CD8-positive, alpha-beta memory T cell (primary cell): ENCODE data around the gene KDM5A. TPM values are rescaled to one million over a fixed set of nuclear protein-coding genes. Genes with fewer than 3 reads are reported as not detected.

ENCODE experiments used
- CTCF ChIA-PET: fragments of 350-600 bp; sonication (Branson Sonifier 250); formaldehyde crosslinking; loops from one replicate; lab custom pipeline; 2021; ENCODE audit warnings: antibody characterized with exemption; lab: Charles Lee
- POLR2A ChIA-PET: fragments of 350-600 bp; sonication (Branson Sonifier 250); formaldehyde crosslinking; loops from one replicate; lab custom pipeline; 2021; ENCODE audit warnings: antibody characterized with exemption; lab: Charles Lee
- DNase-seq, 5 donors: peaks; one replicate each; pipeline versions ENCODE4 v3.0.0 to v3.0.0-alpha.2; 2020 to 2022; ENCODE audit warnings: mixed read lengths in 1 of 5
- H3K27ac ChIP-seq: one replicate; pipeline ENCODE4 v1.7.0; 2013; ENCODE audit warnings: low read depth, mild to moderate bottlenecking, low read length, moderate library complexity
- H3K27me3 ChIP-seq: 2 replicates; pipeline ENCODE4 v1.7.0; 2013; ENCODE audit warnings: low read length, mild to moderate bottlenecking; ENCODE audit not compliant: insufficient read depth, poor library complexity, severe bottlenecking
- H3K36me3 ChIP-seq: 2 replicates; pipeline ENCODE4 v1.7.0; 2013; ENCODE audit warnings: mild to moderate bottlenecking, low read length, moderate library complexity; ENCODE audit not compliant: insufficient read depth
- H3K4me1 ChIP-seq: 2 replicates; pipeline ENCODE4 v1.7.0; 2013; ENCODE audit warnings: mild to moderate bottlenecking, low read length, moderate library complexity; ENCODE audit not compliant: insufficient read depth
- H3K4me3 ChIP-seq: 2 replicates; pipeline ENCODE4 v1.7.0; 2013; ENCODE audit warnings: mild to moderate bottlenecking, low read length
- H3K9me3 ChIP-seq: 2 replicates; pipeline ENCODE4 v1.7.0; 2013; ENCODE audit warnings: mild to moderate bottlenecking, low read length
- H3K27ac Mint-ChIP-seq, 8 donors: one replicate each; pipeline ENCODE4 v1.8.0; 2020 to 2021; ENCODE audit warnings: mixed read lengths in 8 of 8, mild to moderate bottlenecking in 6 of 8, inconsistent platforms in 3 of 8, moderate library complexity in 3 of 8
- H3K27me3 Mint-ChIP-seq, 2 donors: one replicate each; pipeline ENCODE4 v1.8.0; 2020 to 2021; ENCODE audit warnings: mixed read lengths in 2 of 2, mild to moderate bottlenecking in 1 of 2, moderate library complexity in 1 of 2
- H3K36me3 Mint-ChIP-seq, 3 donors: one replicate each; pipeline ENCODE4 v1.8.0; 2020 to 2021; ENCODE audit warnings: mixed read lengths in 3 of 3, inconsistent platforms in 1 of 3, mild to moderate bottlenecking in 1 of 3
- H3K4me1 Mint-ChIP-seq, 3 donors: one replicate each; pipeline ENCODE4 v1.8.0; 2020 to 2021; ENCODE audit warnings: mixed read lengths in 3 of 3, inconsistent platforms in 1 of 3, mild to moderate bottlenecking in 1 of 3
- H3K4me3 Mint-ChIP-seq, 7 donors: one replicate each; pipeline ENCODE4 v1.8.0; 2020 to 2021; ENCODE audit warnings: mixed read lengths in 7 of 7, mild to moderate bottlenecking in 6 of 7, moderate library complexity in 4 of 7, inconsistent platforms in 2 of 7
- H3K9me3 Mint-ChIP-seq, 5 donors: one replicate each; pipeline ENCODE4 v1.8.0; 2020 to 2022; ENCODE audit warnings: mixed read lengths in 5 of 5, mild to moderate bottlenecking in 3 of 5, moderate library complexity in 2 of 5, inconsistent platforms in 1 of 5
- polyA plus RNA-seq: library from polyadenylated mRNA; unstranded; fragments of 300-500 nt; fragmentation: Illumina TruSeq; gene quantifications from one replicate; pipeline ENCODE4 v1.2.3, GENCODE V29; 2021
- total RNA-seq, 2 experiments: library from RNA; stranded (reverse); gene quantifications; one replicate each; pipeline ENCODE4 v1.2.3, GENCODE V29; 2021

KDM5A gene
- total and polyA plus RNA-seq, 3 experiments from 2014 or later = 71.8 to 76.6 (median 75.6) TPM

DNA sequence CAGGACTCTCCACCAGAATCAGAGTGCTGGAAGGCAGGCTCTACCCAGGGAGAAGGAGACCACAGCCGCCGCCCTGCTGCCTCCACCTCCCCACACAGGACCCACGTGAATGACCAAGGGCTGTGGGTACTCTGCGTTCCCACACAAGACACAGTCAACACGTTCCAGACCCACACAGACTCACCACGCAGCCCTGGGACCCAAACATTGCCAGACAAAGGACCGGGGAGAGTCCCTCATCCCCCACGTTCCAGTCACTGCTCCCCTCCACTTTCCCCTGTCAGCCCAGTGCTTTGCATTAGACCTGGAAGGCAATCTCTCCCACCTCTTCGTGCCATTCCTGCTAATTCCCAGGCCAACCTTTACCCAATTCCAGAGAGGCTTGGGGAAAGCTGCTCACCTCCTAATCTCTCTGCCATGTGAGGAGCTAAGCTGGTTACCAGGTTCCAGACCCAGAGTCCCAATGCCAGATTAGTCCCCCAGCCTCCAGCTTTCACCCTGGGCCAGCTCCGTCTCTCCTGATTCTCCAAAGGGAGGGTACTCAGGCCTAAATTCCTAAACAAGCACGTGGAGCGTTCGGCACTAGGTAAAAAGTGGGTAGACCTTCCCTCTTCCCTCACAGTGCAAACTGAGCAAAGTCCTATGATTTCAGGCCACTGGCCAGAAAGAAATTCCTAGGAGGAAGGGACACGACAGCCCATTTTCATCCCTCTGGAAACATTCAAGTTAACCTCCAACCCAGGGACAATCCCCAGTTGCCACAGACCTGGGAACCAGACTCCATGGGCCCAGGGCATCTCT lies 131.4 kb downstream of the KDM5A start:
- H3K36me3 ChIP-seq = no peaks in the 10 kb centered on the region
- no peaks in the 10 kb centered on the region for H3K9me3 Mint-ChIP-seq
- no peaks in the 10 kb centered on the region for H3K4me1 ChIP-seq
- DNase-seq = no peak
- ChIA-PET POLR2A (no interaction called here), CTCF (no interaction called here)
- no peak overlapping the region for H3K4me3 ChIP-seq
- H3K27ac ChIP-seq = no peak overlapping the region
- peak overlapping the region in 1 of 8 donors; percentile 39 for H3K27ac Mint-ChIP-seq
- peaks cover 27 to 48% of the 10 kb centered on the region in 2 donors for H3K27me3 Mint-ChIP-seq
- no peak overlapping the region for H3K4me3 Mint-ChIP-seq
- no peaks in the 10 kb centered on the region for H3K9me3 ChIP-seq
- no peaks in the 10 kb centered on the region for H3K4me1 Mint-ChIP-seq
- H3K27me3 ChIP-seq = peaks cover 5% of the 10 kb centered on the region
- peaks cover 0 to 9% (median 3%) of the 10 kb centered on the region in 3 donors for H3K36me3 Mint-ChIP-seq

DNA sequence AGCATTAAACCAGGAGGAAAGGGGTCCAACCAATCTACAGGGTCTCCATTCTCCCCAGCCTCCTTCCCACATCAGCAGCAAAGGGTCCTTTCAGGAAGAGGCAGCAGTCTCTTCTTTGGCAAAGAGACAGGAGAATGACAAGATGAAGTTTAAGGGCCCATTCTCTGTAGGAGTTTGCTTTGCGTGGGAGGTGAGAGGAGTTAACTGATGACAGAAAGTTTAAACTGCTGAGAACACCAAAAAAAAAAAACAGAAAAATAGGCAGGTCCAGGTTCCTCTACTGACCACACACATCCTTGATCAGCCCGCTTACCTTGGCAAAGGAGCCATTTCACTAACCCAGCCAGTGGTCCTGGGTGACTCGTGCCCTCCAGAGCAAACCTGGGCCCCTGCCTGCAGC lies 132.2 kb downstream of the KDM5A start:
- H3K4me3 ChIP-seq = no peak overlapping the region
- no peak overlapping the region for H3K27ac ChIP-seq
- H3K4me3 Mint-ChIP-seq = no peak overlapping the region
- no peaks in the 10 kb centered on the region for H3K4me1 Mint-ChIP-seq
- H3K36me3 ChIP-seq = no peaks in the 10 kb centered on the region
- no peak for DNase-seq
- H3K9me3 ChIP-seq = no peaks in the 10 kb centered on the region
- POLR2A ChIA-PET = no interaction called here
- peaks cover 5% of the 10 kb centered on the region for H3K27me3 ChIP-seq
- CTCF ChIA-PET = no interaction called here
- no peaks in the 10 kb centered on the region for H3K9me3 Mint-ChIP-seq
- peaks cover 27 to 54% of the 10 kb centered on the region in 2 donors for H3K27me3 Mint-ChIP-seq
- H3K4me1 ChIP-seq = no peaks in the 10 kb centered on the region
- no peak overlapping the region for H3K27ac Mint-ChIP-seq
- H3K36me3 Mint-ChIP-seq = peaks cover 0 to 9% (median 3%) of the 10 kb centered on the region in 3 donors

DNA sequence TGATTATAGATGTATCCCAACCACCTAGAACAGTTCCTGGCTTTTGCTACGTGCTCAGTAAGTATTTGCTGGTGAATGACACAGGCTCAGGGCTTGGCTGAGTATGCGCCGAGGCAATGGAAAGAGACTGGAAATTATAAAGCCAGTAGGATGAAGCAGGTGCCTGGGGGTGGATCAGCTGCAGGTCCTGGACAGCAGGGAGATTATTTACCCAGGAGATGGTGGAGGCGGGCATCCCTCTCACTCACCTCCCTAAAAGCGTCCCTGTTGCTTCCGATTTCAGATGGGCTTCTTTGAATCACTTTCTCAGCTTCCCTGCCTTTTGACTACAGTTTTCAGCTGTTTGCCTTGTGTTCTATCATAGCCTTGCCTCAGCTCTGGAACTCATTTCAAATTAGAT lies 132.9 kb downstream of the KDM5A start:
- Histone ChIP-seq H3K4me1 (no peaks in the 10 kb centered on the region), H3K27me3 (peaks cover 5% of the 10 kb centered on the region), H3K9me3 (no peaks in the 10 kb centered on the region), H3K36me3 (no peaks in the 10 kb centered on the region), H3K4me3 (no peak overlapping the region), H3K27ac (no peak overlapping the region)
- Mint-ChIP-seq H3K9me3 (no peaks in the 10 kb centered on the region), H3K27me3 (peaks cover 27 to 55% of the 10 kb centered on the region in 2 donors), H3K36me3 (peaks cover 0 to 9% (median 3%) of the 10 kb centered on the region in 3 donors), H3K4me1 (no peaks in the 10 kb centered on the region), H3K4me3 (no peak overlapping the region), H3K27ac (no peak overlapping the region)
- no peak for DNase-seq
- ChIA-PET POLR2A (no interaction called here), CTCF (interaction anchor here (0.8 kb wide), 1 partner anchor 14 kb away, joined by 3 read pairs; no protein-coding TSS in a partner anchor)

DNA sequence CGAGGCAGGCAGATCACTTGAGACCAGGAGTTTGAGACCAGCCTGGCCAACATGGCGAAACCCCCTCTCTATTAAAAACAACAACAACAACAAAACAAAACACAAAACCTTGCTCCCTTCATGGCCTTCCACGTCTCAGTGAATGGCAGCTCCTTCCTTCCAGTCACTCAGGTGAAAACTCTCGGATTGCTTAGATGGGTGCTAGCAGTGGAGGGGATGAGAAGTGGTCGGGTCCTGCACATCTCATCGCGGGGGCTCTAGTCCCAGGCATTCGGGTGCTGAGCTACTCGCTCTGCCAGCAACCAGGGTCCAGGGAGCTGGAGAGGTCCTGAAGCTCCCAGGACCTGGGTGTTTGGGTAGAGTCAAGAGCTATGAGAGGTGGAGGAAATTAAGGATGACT lies 134.2 kb downstream of the KDM5A start:
- Histone ChIP-seq H3K9me3 (no peaks in the 10 kb centered on the region), H3K27ac (no peak overlapping the region), H3K4me1 (no peaks in the 10 kb centered on the region), H3K4me3 (no peak overlapping the region), H3K36me3 (no peaks in the 10 kb centered on the region), H3K27me3 (peaks cover 5% of the 10 kb centered on the region)
- Mint-ChIP-seq H3K27me3 (peaks cover 25 to 57% of the 10 kb centered on the region in 2 donors), H3K36me3 (peaks cover 0 to 9% (median 3%) of the 10 kb centered on the region in 3 donors), H3K4me1 (no peaks in the 10 kb centered on the region), H3K27ac (no peak overlapping the region), H3K9me3 (peaks cover 0 to 2% (median 0%) of the 10 kb centered on the region in 5 donors), H3K4me3 (no peak overlapping the region)
- DNase-seq = no peak
- ChIA-PET POLR2A (no interaction called here), CTCF (no interaction called here)

DNA sequence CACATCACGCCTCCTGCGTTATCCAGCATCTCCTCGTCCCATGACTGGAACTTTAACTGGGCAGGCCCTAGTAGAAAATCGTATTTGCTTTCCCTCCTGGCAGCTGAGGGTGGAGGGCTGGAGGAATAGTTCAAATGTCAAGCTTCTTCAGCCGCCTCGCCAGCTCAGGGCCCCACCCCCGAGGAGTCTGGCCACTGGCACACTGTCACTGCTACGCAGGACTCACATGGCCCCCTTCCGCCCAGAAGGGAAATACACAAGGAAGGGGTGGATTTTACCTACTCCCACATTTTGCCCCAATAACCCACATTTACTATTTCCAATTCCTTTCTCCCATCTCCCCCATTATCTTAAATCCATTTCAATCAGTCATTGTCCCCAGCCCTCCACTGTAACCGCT lies 135.1 kb downstream of the KDM5A start:
- no peaks in the 10 kb centered on the region for H3K4me1 ChIP-seq
- no peak overlapping the region for H3K27ac ChIP-seq
- H3K4me3 ChIP-seq = no peak overlapping the region
- ChIA-PET POLR2A (no interaction called here), CTCF (no interaction called here)
- Mint-ChIP-seq H3K27me3 (peaks cover 22 to 59% of the 10 kb centered on the region in 2 donors), H3K9me3 (peaks cover 0 to 2% (median 0%) of the 10 kb centered on the region in 5 donors), H3K36me3 (peaks cover 0 to 9% (median 3%) of the 10 kb centered on the region in 3 donors), H3K4me1 (no peaks in the 10 kb centered on the region), H3K27ac (no peak overlapping the region), H3K4me3 (no peak overlapping the region)
- H3K27me3 ChIP-seq = peaks cover 5% of the 10 kb centered on the region
- DNase-seq = no peak
- no peaks in the 10 kb centered on the region for H3K9me3 ChIP-seq
- no peaks in the 10 kb centered on the region for H3K36me3 ChIP-seq

DNA sequence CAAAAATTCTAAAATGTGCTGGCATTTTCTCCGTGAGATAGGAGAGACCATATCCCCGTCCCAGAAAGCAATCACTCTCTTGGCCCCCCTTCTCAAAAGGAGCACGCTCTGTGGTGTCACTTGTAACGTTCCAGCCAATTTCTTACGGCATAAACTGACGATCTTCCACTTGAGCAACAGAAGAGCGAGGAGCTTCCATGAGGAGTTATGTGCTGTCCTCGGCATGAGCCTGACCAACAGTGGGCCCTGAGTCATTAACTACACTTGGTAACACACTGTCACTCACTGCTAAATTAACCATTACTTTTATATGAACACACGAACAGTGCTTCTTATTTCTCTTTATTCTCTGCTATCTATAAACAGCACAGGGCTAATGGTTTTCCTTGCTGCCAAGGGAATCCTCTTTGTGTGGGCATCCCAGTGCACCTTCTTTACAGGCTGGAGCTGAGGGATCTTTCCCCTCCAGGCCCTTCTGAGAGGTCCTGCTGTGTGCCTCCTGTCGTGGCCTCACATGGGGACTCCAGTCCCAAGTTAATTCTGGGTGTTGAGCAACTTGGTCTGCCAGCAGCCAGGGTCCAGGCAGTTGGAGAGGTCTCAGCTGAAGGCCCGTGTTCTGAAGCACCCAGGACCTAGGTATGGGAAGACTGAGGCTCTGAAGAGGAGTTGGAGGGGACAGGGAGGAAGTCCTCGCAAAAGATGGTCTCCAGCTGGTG lies 135.8 kb downstream of the KDM5A start:
- POLR2A ChIA-PET = no interaction called here
- peaks cover 21 to 56% of the 10 kb centered on the region in 2 donors for H3K27me3 Mint-ChIP-seq
- no peak for DNase-seq
- Histone ChIP-seq H3K27ac (no peak overlapping the region), H3K27me3 (peaks cover 5% of the 10 kb centered on the region), H3K4me1 (no peaks in the 10 kb centered on the region), H3K36me3 (no peaks in the 10 kb centered on the region), H3K4me3 (no peak overlapping the region), H3K9me3 (no peaks in the 10 kb centered on the region)
- peaks cover 0 to 2% (median 0%) of the 10 kb centered on the region in 5 donors for H3K9me3 Mint-ChIP-seq
- H3K4me3 Mint-ChIP-seq = no peak overlapping the region
- H3K4me1 Mint-ChIP-seq = no peaks in the 10 kb centered on the region
- CTCF ChIA-PET = no interaction called here
- peaks cover 0 to 9% (median 3%) of the 10 kb centered on the region in 3 donors for H3K36me3 Mint-ChIP-seq
- H3K27ac Mint-ChIP-seq = no peak overlapping the region

DNA sequence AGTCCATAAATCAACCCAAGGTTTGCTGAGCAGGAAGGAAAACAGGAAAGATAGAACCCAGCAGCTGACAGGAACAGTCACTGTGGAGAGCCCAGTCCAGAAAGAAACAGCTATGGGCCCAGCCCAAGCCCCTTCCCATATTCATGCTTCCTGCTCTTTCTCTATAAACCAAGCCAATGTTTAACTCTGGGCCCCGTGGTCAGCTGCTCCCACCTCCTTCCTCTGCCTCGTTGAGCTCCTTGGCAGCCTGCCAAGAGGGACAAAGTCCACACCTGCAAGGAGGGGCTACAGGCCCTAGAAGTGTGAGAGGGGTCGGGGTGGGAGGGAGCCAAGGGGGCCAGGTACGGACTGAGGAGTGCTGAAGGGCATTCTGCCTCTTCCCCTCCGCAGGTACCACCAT lies 136.5 kb downstream of the KDM5A start:
- POLR2A ChIA-PET = no interaction called here

DNA sequence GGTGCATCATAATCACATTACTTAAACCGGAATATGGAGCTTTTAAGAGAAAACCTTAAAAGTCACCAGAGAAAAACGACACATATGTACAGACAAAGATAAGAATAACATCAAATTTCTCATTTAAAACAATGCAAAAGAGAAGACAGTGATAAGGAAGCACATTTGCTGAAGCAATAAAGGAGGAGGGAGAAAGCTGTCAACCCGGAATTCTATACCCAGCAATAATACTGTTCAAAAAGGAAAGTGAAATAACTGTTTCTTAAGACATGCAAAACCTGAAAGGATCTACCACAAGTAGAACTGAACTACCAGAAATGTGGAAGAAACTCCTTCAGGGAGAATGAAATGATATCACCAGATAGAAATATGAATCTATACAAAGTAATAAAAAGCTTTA lies 141.8 kb downstream of the KDM5A start:
- no peak overlapping the region for H3K4me3 ChIP-seq
- no peak overlapping the region for H3K27ac ChIP-seq
- ChIA-PET CTCF (no interaction called here), POLR2A (no interaction called here)
- Mint-ChIP-seq H3K4me1 (no peaks in the 10 kb centered on the region), H3K27me3 (peaks cover 7 to 36% of the 10 kb centered on the region in 2 donors), H3K27ac (no peak overlapping the region), H3K4me3 (no peak overlapping the region), H3K36me3 (peaks cover 1 to 16% (median 2%) of the 10 kb centered on the region in 3 donors), H3K9me3 (peaks cover 8 to 26% (median 22%) of the 10 kb centered on the region in 5 donors)
- no peak for DNase-seq
- no peaks in the 10 kb centered on the region for H3K4me1 ChIP-seq
- H3K9me3 ChIP-seq = peaks cover 5% of the 10 kb centered on the region
- no peaks in the 10 kb centered on the region for H3K36me3 ChIP-seq
- no peaks in the 10 kb centered on the region for H3K27me3 ChIP-seq

More for the DNA sequence above, 136.5 kb downstream of the KDM5A start:
- Histone ChIP-seq H3K4me3 (no peak overlapping the region), H3K36me3 (no peaks in the 10 kb centered on the region), H3K9me3 (peaks cover 5% of the 10 kb centered on the region), H3K27me3 (peaks cover 5% of the 10 kb centered on the region), H3K4me1 (no peaks in the 10 kb centered on the region), H3K27ac (no peak overlapping the region)
- Mint-ChIP-seq H3K9me3 (peaks cover 2 to 8% (median 5%) of the 10 kb centered on the region in 5 donors), H3K4me3 (no peak overlapping the region), H3K27ac (no peak overlapping the region), H3K27me3 (peaks cover 20 to 54% of the 10 kb centered on the region in 2 donors), H3K4me1 (no peaks in the 10 kb centered on the region), H3K36me3 (peaks cover 0 to 14% (median 3%) of the 10 kb centered on the region in 3 donors)
- CTCF ChIA-PET = no interaction called here
- DNase-seq = no peak
